Measurements from ENCODE around the gene PTPRN2.

DNA sequence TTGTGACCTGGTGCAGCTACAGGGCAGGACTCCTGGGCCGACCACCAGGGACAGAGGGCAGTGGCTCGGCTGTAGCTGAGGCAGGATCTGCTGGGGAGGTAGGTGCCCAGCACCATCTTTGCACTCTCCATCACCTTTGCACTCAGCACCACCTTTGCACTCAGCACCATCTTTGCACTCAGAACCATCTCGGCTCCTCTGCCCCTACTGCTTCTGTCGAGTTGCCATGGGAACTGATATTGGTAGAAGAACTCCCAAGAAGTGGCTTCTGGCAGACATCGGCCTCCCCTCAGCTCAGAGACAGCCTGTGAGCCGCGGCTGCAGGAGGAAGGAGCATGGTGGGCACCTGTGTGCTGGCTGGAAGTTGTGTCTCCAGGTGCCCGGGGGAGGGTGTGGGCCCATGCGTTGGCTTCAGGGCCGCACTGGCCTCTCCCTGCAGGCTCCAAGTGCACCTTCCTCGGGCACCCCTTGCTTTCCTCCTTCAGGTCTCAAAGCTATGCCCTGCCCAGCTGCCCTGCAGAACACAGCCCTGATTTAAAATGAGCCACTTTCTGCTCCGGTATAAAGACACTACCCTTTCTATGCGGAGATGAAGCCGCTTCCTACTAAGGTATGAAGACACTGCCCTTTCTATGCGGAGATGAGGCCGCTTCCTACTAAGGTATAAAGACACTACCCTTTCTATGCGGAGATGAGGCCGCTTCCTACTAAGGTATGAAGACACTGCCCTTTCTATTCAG lies 514.5 kb downstream of the PTPRN2 start:
- TF ChIP-seq, protein P1, sequence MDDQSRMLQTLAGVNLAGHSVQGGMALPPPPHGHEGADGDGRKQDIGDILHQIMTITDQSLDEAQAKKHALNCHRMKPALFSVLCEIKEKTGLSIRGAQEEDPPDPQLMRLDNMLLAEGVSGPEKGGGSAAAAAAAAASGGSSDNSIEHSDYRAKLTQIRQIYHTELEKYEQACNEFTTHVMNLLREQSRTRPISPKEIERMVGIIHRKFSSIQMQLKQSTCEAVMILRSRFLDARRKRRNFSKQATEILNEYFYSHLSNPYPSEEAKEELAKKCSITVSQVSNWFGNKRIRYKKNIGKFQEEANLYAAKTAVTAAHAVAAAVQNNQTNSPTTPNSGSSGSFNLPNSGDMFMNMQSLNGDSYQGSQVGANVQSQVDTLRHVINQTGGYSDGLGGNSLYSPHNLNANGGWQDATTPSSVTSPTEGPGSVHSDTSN (IDR thresholded peaks at IDR 0.05), result no peak
- TF ChIP-seq, protein P2, sequence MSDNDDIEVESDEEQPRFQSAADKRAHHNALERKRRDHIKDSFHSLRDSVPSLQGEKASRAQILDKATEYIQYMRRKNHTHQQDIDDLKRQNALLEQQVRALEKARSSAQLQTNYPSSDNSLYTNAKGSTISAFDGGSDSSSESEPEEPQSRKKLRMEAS (IDR thresholded peaks at IDR 0.05; ENCODE audit: low read depth), result no peak
